ENCODE results near the gene KRTAP10-6.
"Not testable (repeated sequence)": the region's sequence is repeated elsewhere in the genome, so short reads cannot be mapped to it uniquely, and the experiment has no call there.

KRTAP10-6 gene

DNA sequence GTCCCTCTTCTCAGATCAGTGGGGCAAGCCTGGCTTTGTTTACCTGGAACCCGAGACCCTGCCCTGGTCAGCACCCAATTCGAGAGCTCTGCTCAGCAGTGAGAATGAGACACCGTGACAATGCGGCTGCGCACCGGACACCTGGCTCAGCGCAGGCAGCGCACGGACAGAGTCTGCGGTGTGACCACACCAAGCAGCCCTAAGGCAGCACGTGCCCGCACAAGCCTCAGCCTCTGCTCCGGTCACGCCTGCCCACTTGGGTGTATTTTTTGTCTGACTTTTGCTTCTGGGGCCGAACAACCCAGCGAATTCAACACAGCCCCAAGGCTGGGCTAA is 24.3 kb upstream of the KRTAP10-6 start:
- no peak for DNase-seq

DNA sequence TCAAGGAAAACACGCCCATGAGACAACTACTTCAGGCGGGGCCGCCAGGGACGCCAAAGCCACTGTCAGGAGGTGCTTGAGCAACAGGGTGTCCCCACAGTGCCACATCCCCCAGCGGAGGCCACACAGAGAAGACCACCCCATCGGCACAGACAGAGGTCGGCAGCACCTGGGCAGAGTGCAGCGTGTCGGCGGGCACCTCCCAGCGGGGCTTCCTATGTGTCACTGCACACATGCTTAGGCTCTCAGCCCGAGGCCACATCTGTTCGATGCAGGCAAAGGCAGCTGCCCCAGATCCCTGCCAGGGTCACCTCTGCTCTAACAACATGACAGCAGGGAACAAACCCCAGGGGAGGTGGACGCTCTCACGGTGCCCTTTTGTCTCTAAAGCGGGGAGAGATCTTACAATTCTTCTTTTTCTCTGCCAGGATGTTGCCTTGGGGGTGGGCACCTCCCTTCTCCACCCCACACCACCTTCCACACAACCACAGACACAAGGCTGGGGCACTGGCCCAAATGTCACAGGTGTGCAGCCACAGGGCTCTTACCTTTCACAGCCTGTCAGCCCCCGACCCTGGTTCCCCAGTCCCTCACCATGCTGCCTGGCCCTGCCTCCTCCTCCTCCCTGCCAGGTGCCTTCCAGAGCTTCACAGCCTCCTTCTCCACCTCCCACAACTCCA is 23.7 kb upstream of the KRTAP10-6 start:
- DNase-seq, result no peak

DNA sequence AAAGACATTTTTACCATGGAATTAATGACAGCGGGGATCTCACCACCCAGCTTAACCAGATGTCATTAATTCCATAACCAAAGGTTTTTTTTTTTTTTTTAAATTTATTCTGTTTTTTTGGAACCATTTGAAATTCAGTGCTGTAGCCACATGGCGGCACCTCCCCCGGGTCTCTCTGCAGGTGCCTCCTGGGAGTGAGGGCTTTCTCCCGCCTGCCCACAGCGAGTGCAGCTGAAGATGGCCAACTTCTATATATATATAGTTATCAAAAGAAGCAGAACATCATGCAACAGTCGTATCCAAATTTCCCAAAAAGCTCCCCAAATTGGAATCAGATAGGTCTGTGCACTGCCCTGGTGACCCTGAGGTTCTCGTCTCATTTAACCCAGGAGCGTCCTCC is 23.2 kb upstream of the KRTAP10-6 start:
- no peak for DNase-seq

DNA sequence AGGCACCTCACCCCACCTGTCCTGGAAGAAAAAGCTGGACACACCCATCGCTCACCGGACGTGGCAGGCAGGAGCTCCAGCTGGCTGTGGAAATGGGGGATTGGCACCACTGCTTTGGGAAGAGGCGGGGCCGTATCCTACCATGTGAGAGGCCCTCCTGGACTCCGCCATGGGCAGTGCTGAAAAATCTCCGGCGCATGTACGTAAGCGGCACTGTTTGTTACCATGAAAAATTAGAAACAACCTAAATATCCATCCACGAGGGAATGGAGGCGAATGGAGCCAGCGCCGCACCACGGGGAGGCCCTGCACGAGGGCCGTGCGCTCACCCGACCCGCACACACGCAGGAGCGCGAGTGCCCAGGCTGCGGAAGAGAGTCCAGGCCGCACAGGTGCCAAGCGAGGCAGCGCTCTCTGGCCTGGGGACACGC is 22.7 kb upstream of the KRTAP10-6 start:
- DNase-seq, result no peak

GRCh38 chr21:44614161-44614631 is 21.9 kb upstream of the KRTAP10-6 start:
- DNase-seq, result no peak

- no peak for DNase-seq
Measured at GRCh38 chr21:44613386-44614155, 21.3 kb upstream of the KRTAP10-6 start.

DNA sequence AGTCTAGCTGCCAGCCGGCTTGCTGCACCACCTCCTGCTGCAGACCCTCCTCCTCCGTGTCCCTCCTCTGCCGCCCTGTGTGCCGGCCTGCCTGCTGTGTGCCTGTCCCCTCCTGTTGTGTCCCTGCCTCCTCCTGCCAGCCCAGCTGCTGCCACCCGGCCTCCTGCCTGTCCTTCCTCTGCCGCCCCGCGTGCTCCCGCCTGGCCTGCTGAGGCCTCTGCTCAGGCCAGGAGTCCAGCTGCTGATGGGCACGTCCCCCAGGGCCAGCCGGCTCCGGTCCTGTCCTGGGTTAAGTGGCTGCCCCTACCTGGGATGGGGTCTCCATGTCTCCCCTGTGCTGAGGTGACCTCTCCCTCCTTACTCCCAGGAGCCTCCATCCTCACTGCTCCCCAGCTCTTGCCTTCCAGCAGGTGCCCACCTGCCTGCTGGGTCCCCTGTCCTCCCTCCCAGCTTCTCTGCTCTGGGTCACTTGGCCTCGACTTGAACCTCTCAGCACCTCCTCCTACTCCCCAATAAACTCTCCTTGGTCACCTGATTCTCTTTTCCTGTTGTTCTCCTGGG is 20.4 kb upstream of the KRTAP10-6 start:
- DNase-seq, result no peak

GRCh38 chr21:44612029-44612486 is 19.8 kb upstream of the KRTAP10-6 start, which contains the start of gene KRTAP10-8:
Gene KRTAP10-8, plus strand, starts transcription at chr21:44612079. Its CDS starts 22 bp downstream, at chr21:44612101.
- DNase-seq, result no peak

GRCh38 chr21:44611551-44611950 is 19.2 kb upstream of the KRTAP10-6 start:
- DNase-seq, result no peak

GRCh38 chr21:44610157-44610843 is 18.0 kb upstream of the KRTAP10-6 start:
- not testable (repeated sequence) for DNase-seq

DNA sequence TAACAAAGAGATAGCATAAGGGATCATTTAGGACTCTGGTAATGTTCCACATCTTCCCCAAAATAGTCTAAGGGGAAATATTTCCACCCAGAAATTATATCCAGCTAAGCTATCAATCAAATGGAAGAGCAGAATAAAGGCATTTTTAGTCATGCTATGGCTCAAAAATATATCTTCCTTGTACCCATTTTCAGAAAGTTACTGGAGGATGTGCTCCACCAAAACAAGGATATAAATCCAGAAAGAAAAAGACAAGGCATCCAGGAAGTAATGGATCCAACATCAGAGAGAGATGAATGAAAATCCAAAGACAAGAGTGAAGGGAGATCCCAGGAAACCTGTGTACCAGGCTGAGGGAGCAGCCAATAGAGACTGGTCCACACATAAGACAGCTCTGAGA is 16.9 kb upstream of the KRTAP10-6 start:
- DNase-seq, result no peak

- DNase-seq, result no peak
Measured at GRCh38 chr21:44606495-44606894, 14.2 kb upstream of the KRTAP10-6 start.

- no peak for DNase-seq
Measured at GRCh38 chr21:44603911-44604310, 11.6 kb upstream of the KRTAP10-6 start.

DNA sequence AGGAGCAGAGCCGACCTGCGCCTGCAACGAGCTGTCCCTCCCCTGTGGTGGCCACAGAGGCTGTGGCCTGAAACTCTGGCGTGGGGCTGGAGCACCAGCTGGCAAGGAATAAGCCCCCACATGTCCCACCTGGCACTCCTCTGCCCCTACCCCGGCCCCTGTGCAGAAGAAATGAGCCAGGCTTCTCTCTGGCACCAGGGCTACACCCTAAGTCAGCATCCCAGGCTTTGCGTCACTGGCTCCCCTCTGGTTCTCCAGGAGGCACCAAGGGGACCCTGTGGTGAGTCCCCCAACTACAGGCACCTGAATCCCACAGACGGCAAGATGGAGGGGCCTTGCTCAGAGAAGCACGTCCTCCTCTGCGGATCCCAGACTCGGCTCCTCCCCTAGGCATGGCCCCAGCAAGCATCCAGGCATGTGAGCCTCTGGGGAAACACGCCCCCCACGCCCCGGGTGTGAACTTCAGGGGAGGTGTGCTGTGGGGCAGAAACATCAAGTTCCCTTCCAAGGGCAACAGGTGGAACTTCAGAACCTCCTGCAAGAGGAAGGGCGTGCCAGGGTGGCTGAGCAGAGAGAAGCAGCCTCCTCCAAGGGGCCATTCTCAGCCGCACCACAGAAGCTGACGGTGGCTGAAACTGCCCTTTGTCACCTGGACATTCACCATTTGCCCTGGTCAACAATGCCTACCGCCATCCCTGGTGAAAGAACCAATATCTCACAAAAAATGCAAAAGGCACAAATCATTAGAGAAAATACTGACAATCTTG is 11.0 kb upstream of the KRTAP10-6 start:
- no peak for DNase-seq

DNA sequence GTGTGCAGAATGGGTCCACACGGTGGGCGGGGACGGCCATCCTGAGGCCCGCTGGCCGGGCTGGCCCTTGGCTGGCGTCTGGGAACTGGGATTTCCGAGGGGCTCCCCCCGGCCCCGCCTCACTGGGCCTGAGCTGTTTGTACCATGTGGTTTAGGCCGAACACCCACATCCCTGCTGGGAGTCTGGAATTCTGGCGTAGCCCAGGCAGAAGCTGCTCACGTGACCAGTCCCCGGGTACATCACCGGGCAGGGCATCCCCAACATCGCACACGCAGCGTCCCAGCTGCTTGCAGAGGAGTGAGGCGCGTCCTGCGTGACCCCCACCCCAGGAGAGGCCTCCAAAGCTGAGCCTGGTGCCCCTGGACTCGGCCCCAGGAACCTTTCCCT is 10.2 kb upstream of the KRTAP10-6 start:
- DNase-seq, result no peak

GRCh38 chr21:44601596-44602462 is 9.5 kb upstream of the KRTAP10-6 start:
- no peak for DNase-seq

DNA sequence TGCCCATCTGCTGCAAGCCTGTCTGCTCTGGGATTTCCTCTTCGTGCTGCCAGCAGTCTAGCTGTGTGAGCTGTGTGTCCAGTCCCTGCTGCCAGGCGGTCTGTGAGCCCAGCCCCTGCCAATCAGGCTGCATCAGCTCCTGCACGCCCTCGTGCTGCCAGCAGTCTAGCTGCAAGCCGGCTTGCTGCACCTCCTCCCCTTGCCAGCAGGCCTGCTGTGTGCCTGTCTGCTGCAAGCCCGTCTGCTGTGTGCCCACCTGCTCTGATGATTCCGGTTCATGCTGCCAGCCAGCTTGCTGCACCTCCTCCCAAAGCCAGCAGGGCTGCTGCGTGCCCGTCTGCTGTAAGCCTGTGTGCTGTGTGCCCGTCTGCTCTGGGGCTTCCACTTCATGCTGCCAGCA is 8.8 kb upstream of the KRTAP10-6 start:
- DNase-seq, result not testable (repeated sequence)

- not testable (repeated sequence) for DNase-seq
Measured at GRCh38 chr21:44600118-44600978, 8.0 kb upstream of the KRTAP10-6 start, which contains the start of gene KRTAP10-7. Gene KRTAP10-7, plus strand, starts transcription at chr21:44600597. Its CDS starts 25 bp downstream, at chr21:44600622.

GRCh38 chr21:44599264-44600029 is 7.1 kb upstream of the KRTAP10-6 start:
- no peak for DNase-seq

- DNase-seq, result no peak
Measured at GRCh38 chr21:44598061-44598460, 5.8 kb upstream of the KRTAP10-6 start.

All from activated gamma-delta T cell treated with Interleukin-2 at 50 U/mL for 16 hours (primary cell).